Fibroblast of lung (primary cell): ENCODE data around the gene PCBP3.

Experiments
- CTCF ChIP-seq, 2 donors: IDR thresholded peaks in 1 of 2; conservative IDR thresholded peaks in 1 of 2; 1 replicate in 1 of 2; 2 replicates in 1 of 2; pipeline ENCODE4 v1.5.1; 2011 to 2012; ENCODE audit warnings: low read length in 2 of 2, control low read depth in 1 of 2, inconsistent platforms in 1 of 2, low read depth in 1 of 2, mild to moderate bottlenecking in 1 of 2
- EZH2 ChIP-seq: IDR thresholded peaks from 2 replicates; pipeline ENCODE4 v1.5.1; 2012; ENCODE audit warnings: low read length, control low read depth, mild to moderate bottlenecking; ENCODE audit errors: missing control alignments

GRCh38 chr21:45943630-45944540 lies 300.4 kb downstream of the PCBP3 start:
- TF ChIP-seq CTCF (conservative IDR thresholded peaks at IDR 0.05 in 1 of 2, IDR thresholded peaks at IDR 0.05 in 1 of 2; ENCODE audit: low read depth in 1 of 2, low read length in 2 of 2) (no peak), EZH2 (no peak)
